Progenitor cell of endocrine pancreas (in vitro differentiated cells): Measurements from ENCODE around the gene CGNL1. TPM values are rescaled to one million over a fixed set of nuclear protein-coding genes. Genes with fewer than 3 reads are reported as not detected.

Experiments
- DNase-seq: peaks from one replicate; pipeline ENCODE4 v3.0.0; 2021; ENCODE audit warnings: low spot score; ENCODE audit not compliant: unreplicated experiment
- H3K27ac Mint-ChIP-seq: 2 replicates; pipeline ENCODE4 v1.8.0; 2021; ENCODE audit warnings: mild to moderate bottlenecking, moderate library complexity, mixed read lengths
- H3K27me3 Mint-ChIP-seq: 2 replicates; pipeline ENCODE4 v1.8.0; 2021; ENCODE audit warnings: mixed read lengths
- H3K36me3 Mint-ChIP-seq: 2 replicates; pipeline ENCODE4 v1.8.0; 2022; ENCODE audit warnings: mixed read lengths; ENCODE audit not compliant: insufficient read depth
- H3K4me1 Mint-ChIP-seq: 2 replicates; pipeline ENCODE4 v1.8.0; 2021; ENCODE audit warnings: low read depth, mixed read lengths
- H3K4me3 Mint-ChIP-seq: 2 replicates; pipeline ENCODE4 v1.8.0; 2021; ENCODE audit warnings: low read depth, mild to moderate bottlenecking, moderate library complexity, mixed read lengths
- H3K9me3 Mint-ChIP-seq: 2 replicates; pipeline ENCODE4 v1.8.0; 2021; ENCODE audit warnings: low read depth, mixed read lengths
- CTCF ChIP-seq: fragments of 200-600 bp; sonication (generic); IDR thresholded peaks from one replicate; pipeline ENCODE4 v1.5.0; 2021; ENCODE audit warnings: antibody characterized with exemption, mild to moderate bottlenecking; ENCODE audit not compliant: unreplicated experiment
- total RNA-seq: library from RNA; stranded (reverse); gene quantifications from 2 replicates; pipeline ENCODE4 v1.2.1, GENCODE V29; 2021

CGNL1 gene
- total RNA-seq, 1 donor from 2014 or later, result 41.9 TPM

- Mint-ChIP-seq H3K9me3 (no peaks in the 10 kb centered on the region), H3K4me3 (no peak overlapping the region), H3K27me3 (no peaks in the 10 kb centered on the region), H3K36me3 (peaks cover 9% of the 10 kb centered on the region), H3K27ac (no peak overlapping the region), H3K4me1 (peaks cover 34% of the 10 kb centered on the region)
- no peak for DNase-seq
- TF ChIP-seq CTCF, result no peak
Measured at GRCh38 chr15:57424628-57425405, 48.5 kb downstream of the CGNL1 start.

DNA sequence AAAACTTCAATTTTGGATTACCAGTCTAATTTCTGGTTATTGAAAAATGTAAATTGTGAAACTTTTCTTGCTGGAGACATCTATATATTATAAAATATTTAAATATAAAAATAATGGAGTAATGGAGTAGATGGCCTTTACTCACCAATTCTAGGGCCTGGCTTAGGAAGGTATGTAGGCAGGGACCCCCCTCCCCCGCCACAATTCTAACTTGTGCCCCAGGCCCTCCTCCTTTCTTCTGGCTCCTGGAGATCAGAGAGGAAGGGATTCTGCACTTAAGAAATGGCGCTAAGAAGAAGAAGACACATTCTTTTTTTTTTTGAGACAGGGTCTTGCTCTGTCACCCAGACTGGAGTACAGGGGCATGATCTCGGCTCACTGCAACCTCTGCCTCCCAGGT is 49.5 kb downstream of the CGNL1 start:
- Mint-ChIP-seq H3K9me3 (no peaks in the 10 kb centered on the region), H3K36me3 (peaks cover 5% of the 10 kb centered on the region), H3K27ac (no peak overlapping the region), H3K4me3 (no peak overlapping the region), H3K4me1 (peaks cover 34% of the 10 kb centered on the region), H3K27me3 (no peaks in the 10 kb centered on the region)
- TF ChIP-seq CTCF, result no peak
- DNase-seq, result no peak

- Mint-ChIP-seq H3K4me3 (no peak overlapping the region), H3K4me1 (peaks cover 24% of the 10 kb centered on the region), H3K27ac (no peak overlapping the region), H3K27me3 (no peaks in the 10 kb centered on the region), H3K9me3 (no peaks in the 10 kb centered on the region), H3K36me3 (peaks cover 5% of the 10 kb centered on the region)
- DNase-seq, result no peak
- TF ChIP-seq CTCF, result no peak
Measured at GRCh38 chr15:57427367-57427821, 51.1 kb downstream of the CGNL1 start.

- Mint-ChIP-seq H3K4me3 (no peak overlapping the region), H3K36me3 (peaks cover 2% of the 10 kb centered on the region), H3K4me1 (peaks cover 24% of the 10 kb centered on the region), H3K9me3 (no peaks in the 10 kb centered on the region), H3K27ac (peak overlapping the region; percentile 53), H3K27me3 (no peaks in the 10 kb centered on the region)
- TF ChIP-seq CTCF, result no peak
- no peak for DNase-seq
Measured at GRCh38 chr15:57432141-57432741, 55.9 kb downstream of the CGNL1 start.

DNA sequence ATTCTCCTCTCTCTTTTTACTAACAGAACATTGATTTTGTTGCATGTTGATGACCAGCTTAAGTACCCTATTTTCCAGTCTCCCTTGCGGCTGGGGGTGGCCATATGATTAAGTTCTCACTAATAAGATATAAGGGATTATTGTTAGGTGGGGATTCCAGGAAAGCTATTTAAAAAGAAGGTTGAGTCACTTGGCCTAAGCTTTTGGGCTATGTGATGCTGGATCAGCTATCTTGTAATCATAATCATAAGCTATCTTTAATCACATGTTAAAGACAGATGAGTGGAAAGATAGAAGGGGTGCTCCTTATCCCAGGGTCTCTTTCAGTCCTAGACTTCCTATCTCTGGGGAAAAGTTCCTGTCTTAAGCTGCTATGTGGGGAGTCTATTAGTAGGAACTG is 59.9 kb downstream of the CGNL1 start:
- Mint-ChIP-seq H3K27me3 (no peaks in the 10 kb centered on the region), H3K27ac (no peak overlapping the region), H3K4me1 (peaks cover 13% of the 10 kb centered on the region)

More for the DNA sequence above, 59.9 kb downstream of the CGNL1 start:
- Mint-ChIP-seq H3K9me3 (no peaks in the 10 kb centered on the region), H3K4me3 (no peak overlapping the region), H3K36me3 (peaks cover 16% of the 10 kb centered on the region)
- DNase-seq, result no peak
- no peak for TF ChIP-seq CTCF
